Loucy (cell line): ENCODE data around the gene KLC4.

Experiments
- H2AFZ ChIP-seq: fragments of 200-600 bp; sonication (generic); 2 replicates; pipeline ENCODE4 v1.6.0; 2016; ENCODE audit warnings: antibody characterized with exemption, mild to moderate bottlenecking, low read length, moderate library complexity
- H3F3A ChIP-seq: fragments of 200-600 bp; 2 replicates; pipeline ENCODE4 v1.6.0; 2016; ENCODE audit warnings: antibody characterized with exemption, low read depth, mild to moderate bottlenecking
- H3K27me3 ChIP-seq: fragments of 200-600 bp; sonication (generic); 2 replicates; pipeline ENCODE4 v1.6.1; 2014; ENCODE audit warnings: low read length, mild to moderate bottlenecking; ENCODE audit not compliant: insufficient read depth, poor library complexity, severe bottlenecking
- H3K36me3 ChIP-seq: fragments of 200-600 bp; sonication (generic); 2 replicates; pipeline ENCODE4 v1.6.1; 2016; ENCODE audit warnings: low read length; ENCODE audit not compliant: insufficient read depth
- H3K4me1 ChIP-seq: fragments of 200-600 bp; sonication (generic); 2 replicates; pipeline ENCODE4 v1.5.1; 2014; ENCODE audit warnings: low read length, mild to moderate bottlenecking; ENCODE audit not compliant: insufficient read depth, poor library complexity, severe bottlenecking
- H3K4me2 ChIP-seq: fragments of 200-600 bp; sonication (generic); 2 replicates; pipeline ENCODE4 v1.6.0; 2014; ENCODE audit warnings: antibody characterized with exemption, low read length, low read depth, mild to moderate bottlenecking; ENCODE audit not compliant: poor library complexity, severe bottlenecking
- H3K4me3 ChIP-seq: fragments of 200-600 bp; sonication (generic); 2 replicates; pipeline ENCODE4 v1.5.1; 2014; ENCODE audit warnings: low read length, mild to moderate bottlenecking, mixed read lengths; ENCODE audit not compliant: poor library complexity, severe bottlenecking
- H3K79me2 ChIP-seq: fragments of 200-600 bp; sonication (generic); 2 replicates; pipeline ENCODE4 v1.6.1; 2014; ENCODE audit warnings: low read length; ENCODE audit not compliant: insufficient read depth
- H3K9ac ChIP-seq: fragments of 200-600 bp; sonication (generic); 2 replicates; pipeline ENCODE4 v1.6.0; 2014; ENCODE audit warnings: mild to moderate bottlenecking, low read depth, low read length, moderate library complexity; ENCODE audit not compliant: poor library complexity, severe bottlenecking
- H3K9me2 ChIP-seq: fragments of 200-600 bp; sonication (generic); replicated peaks from 2 replicates; pipeline ENCODE4 v1.6.1; 2016; ENCODE audit warnings: low read depth, low read length, mixed read lengths
- H3K9me3 ChIP-seq: fragments of 200-600 bp; sonication (generic); 2 replicates; pipeline ENCODE4 v1.6.1; 2014; ENCODE audit warnings: mild to moderate bottlenecking, antibody characterized with exemption, low read length, low read depth; ENCODE audit not compliant: insufficient read depth
- H4K20me1 ChIP-seq: fragments of 200-600 bp; sonication (generic); 2 replicates; pipeline ENCODE4 v1.6.0; 2014; ENCODE audit warnings: antibody characterized with exemption, low read length, mild to moderate bottlenecking; ENCODE audit not compliant: insufficient read depth, poor library complexity, severe bottlenecking
- EZH2phosphoT487 ChIP-seq: fragments of 200-600 bp; IDR thresholded peaks from 2 replicates; pipeline ENCODE4 v1.6.1; 2018; ENCODE audit warnings: antibody characterized with exemption, mild to moderate bottlenecking, moderate library complexity, borderline replicate concordance
- TF ChIP-seq, protein P1 (sequence below): fragments of 200-600 bp; sonication (generic); conservative IDR thresholded peaks from 2 replicates; pipeline ENCODE4 v1.5.1; 2014; ENCODE audit warnings: mild to moderate bottlenecking, antibody characterized with exemption, low read length

Gene KLC4

DNA sequence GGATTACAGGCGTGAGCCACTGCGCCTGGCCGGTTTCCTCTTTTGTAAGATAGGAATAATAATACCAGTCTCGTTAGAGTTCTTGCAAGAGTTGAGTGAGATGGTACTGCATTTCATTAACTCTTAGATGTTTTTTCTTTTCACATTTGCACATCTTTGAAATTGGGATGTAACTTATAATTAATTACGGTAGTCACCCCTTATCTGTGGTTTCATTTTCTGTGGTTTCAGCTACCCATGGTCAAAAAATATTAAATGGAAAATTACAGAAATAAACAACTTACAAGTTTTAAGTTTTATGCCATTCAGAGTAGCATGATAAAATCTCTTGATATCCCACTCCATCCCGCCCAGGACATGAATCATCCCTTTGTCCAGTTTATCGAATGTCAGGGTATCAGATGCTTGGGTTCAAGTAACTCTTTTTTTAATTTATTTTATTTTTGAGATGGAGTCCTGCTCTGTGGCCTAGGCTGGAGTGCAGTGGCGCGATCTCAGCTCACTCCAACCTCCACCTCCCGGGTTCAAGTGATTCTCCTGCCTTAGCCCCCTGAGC lies 32.1 kb downstream of the KLC4 start:
- Histone ChIP-seq H4K20me1 (peaks cover 17% of the 10 kb centered on the region), H2AFZ (no peak overlapping the region), H3K4me2 (no peak overlapping the region), H3K36me3 (no peaks in the 10 kb centered on the region), H3K9me2 (no peaks in the 10 kb centered on the region), H3K9ac (no peak overlapping the region), H3K4me3 (no peak overlapping the region), H3K79me2 (peaks cover 76% of the 10 kb centered on the region), H3F3A (no peaks in the 10 kb centered on the region), H3K27me3 (no peaks in the 10 kb centered on the region), H3K4me1 (peaks cover 22% of the 10 kb centered on the region), H3K9me3 (no peaks in the 10 kb centered on the region)
- TF ChIP-seq, protein P1, sequence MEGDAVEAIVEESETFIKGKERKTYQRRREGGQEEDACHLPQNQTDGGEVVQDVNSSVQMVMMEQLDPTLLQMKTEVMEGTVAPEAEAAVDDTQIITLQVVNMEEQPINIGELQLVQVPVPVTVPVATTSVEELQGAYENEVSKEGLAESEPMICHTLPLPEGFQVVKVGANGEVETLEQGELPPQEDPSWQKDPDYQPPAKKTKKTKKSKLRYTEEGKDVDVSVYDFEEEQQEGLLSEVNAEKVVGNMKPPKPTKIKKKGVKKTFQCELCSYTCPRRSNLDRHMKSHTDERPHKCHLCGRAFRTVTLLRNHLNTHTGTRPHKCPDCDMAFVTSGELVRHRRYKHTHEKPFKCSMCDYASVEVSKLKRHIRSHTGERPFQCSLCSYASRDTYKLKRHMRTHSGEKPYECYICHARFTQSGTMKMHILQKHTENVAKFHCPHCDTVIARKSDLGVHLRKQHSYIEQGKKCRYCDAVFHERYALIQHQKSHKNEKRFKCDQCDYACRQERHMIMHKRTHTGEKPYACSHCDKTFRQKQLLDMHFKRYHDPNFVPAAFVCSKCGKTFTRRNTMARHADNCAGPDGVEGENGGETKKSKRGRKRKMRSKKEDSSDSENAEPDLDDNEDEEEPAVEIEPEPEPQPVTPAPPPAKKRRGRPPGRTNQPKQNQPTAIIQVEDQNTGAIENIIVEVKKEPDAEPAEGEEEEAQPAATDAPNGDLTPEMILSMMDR = no peak
- TF ChIP-seq EZH2phosphoT487 = no peak

DNA sequence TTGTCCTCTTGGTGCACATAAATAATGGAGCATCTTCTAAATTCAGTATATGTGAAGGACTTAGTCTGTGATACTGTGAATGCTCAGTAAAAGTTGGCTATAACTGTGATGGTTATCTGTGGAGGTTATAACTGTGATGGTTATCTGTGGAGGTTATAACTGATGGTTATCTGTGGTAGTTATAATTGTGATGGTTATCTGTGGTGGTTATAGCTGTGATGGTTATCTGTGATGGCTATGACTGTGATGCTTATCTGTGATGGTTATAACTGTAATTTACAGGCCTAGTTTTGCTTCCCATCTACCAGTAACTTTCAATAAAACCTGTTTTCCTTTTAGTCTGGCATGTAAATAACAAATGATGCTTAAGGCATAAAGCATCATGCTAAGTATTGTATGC lies 33.2 kb downstream of the KLC4 start:
- Histone ChIP-seq H3K79me2 (peaks cover 76% of the 10 kb centered on the region), H3F3A (no peaks in the 10 kb centered on the region), H3K27me3 (no peaks in the 10 kb centered on the region), H3K4me1 (peaks cover 21% of the 10 kb centered on the region), H3K9me3 (no peaks in the 10 kb centered on the region), H3K4me2 (peak overlapping the region; percentile 22), H2AFZ (no peak overlapping the region), H4K20me1 (peaks cover 14% of the 10 kb centered on the region), H3K9ac (no peak overlapping the region), H3K4me3 (no peak overlapping the region), H3K36me3 (no peaks in the 10 kb centered on the region), H3K9me2 (no peaks in the 10 kb centered on the region)
- TF ChIP-seq EZH2phosphoT487 = no peak
- TF ChIP-seq, protein P1 = no peak

DNA sequence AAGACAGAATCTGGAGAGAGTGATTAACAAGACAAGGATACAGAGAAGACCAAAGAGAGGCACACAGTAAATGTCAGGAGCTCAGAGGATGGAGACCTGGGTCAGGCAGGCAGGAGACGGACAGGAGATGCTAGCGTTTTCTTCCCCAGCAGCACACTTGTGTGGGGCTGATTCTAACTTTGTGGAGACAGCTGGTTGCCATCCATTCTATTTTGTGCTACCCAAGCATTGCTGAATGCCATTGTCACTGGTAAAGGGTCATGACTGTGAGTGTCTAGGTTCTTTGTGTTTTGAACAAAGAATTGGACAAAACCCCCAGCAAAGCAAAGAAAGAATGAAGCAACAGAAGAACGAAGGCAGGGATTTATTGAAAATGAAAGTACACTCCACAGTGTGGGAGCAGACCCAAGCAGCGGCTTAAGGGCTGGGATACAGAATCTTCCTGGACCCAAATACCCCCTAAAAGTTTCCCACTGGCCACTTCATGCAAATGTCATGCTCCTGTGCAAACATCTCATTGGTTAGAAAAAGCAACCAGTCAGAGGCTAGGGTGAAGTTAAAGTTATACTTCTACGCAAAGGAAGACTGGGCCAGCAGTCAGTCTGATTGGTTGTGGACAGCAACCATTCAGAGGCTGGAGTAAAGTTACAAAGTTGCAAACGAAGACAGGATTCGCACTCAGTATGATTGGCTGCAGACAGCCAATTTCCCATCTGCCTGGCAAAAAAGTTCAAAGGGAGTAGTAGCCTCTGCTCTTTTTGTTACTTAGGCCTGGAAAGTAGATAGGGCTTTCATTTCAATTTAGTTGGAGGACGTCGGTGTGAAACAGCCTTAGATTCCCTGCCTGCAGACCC lies 34.2 kb downstream of the KLC4 start:
- Histone ChIP-seq H3K4me3 (no peak overlapping the region), H3K79me2 (peaks cover 75% of the 10 kb centered on the region), H3F3A (no peaks in the 10 kb centered on the region), H4K20me1 (peaks cover 13% of the 10 kb centered on the region), H3K4me2 (peak overlapping the region; percentile 22), H3K9me2 (no peaks in the 10 kb centered on the region), H3K4me1 (peaks cover 21% of the 10 kb centered on the region), H3K27me3 (no peaks in the 10 kb centered on the region), H3K9me3 (no peaks in the 10 kb centered on the region), H3K36me3 (no peaks in the 10 kb centered on the region), H3K9ac (no peak overlapping the region), H2AFZ (no peak overlapping the region)
- TF ChIP-seq EZH2phosphoT487 = no peak
- TF ChIP-seq, protein P1 = no peak
